Kidney epithelial cell (primary cell): Measurements from ENCODE around the gene PHF14. TPM values are rescaled to one million over a fixed set of nuclear protein-coding genes. Genes with fewer than 3 reads are reported as not detected.

Experiments
- DNase-seq: peaks from one replicate; pipeline ENCODE4 v3.0.0-alpha.2; 2010; ENCODE audit warnings: low read depth
- H3K27me3 ChIP-seq: 2 replicates; pipeline ENCODE4 v1.6.0; 2011; ENCODE audit warnings: low read length; ENCODE audit not compliant: control insufficient read depth, insufficient read depth
- H3K36me3 ChIP-seq: 2 replicates; pipeline ENCODE4 v1.5.1; 2011; ENCODE audit warnings: low read length; ENCODE audit not compliant: control insufficient read depth, insufficient read depth
- H3K4me3 ChIP-seq: 2 replicates; pipeline ENCODE4 v1.5.1; 2011; ENCODE audit warnings: low read depth, mild to moderate bottlenecking, control low read depth, low read length
- CTCF ChIP-seq: IDR thresholded peaks from 2 replicates; pipeline ENCODE4 v1.5.1; 2011; ENCODE audit warnings: mild to moderate bottlenecking, moderate library complexity, low read length, control low read depth, inconsistent platforms; ENCODE audit not compliant: insufficient read depth, poor library complexity, severe bottlenecking
- total RNA-seq: library from RNA; depleted of rRNA; stranded (reverse); fragments of >200 nt; gene quantifications from 2 replicates; pipeline ENCODE4 v1.2.3, GENCODE V29; 2015

The PHF14 gene
- total RNA-seq, 1 donor from 2014 or later, result 40.4 TPM

DNA sequence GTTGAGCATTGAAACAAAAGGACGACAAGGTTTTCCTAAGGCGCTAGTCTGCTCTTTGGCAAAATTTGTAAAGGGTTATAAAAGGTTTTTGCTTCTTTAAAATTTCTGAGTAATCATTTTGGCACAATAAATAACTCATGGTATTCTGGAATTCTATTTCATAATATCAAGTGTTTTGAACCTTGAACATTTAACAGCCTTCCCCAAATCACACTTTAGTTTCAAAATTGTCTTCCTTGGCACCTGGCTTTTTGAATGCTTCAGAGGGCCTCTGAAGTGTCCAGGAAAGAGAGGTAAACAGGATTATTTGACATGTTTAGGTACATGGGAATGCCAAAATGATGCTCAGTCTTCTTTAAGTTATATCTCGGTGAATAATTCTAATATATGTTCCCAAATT is 220.8 kb downstream of the PHF14 start:
- no peak for TF ChIP-seq CTCF
- no peak overlapping the region for H3K4me3 ChIP-seq

DNA sequence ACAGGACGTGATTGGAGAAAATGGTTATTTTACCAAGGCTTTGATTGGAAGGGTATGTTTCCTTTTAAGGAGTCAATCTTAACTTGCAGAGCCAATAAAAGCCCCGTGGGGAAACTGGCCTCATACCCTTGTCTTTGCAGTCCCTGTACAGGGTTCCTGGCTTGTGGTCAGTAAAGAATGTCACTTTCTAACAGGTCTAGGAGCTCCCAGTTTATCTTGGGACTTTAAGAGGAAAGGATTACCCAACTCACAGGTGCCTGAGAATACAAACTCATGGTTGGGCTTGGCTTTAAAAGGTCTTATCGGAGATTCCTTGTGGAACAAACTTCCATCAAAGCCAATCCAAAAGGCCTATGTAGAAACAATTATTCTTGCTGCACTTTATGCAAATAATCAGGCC is 221.8 kb downstream of the PHF14 start:
- H3K4me3 ChIP-seq, result no peak overlapping the region
- H3K27me3 ChIP-seq, result no peaks in the 10 kb centered on the region
- DNase-seq, result no peak
- no peaks in the 10 kb centered on the region for H3K36me3 ChIP-seq
- TF ChIP-seq CTCF, result no peak

More for the DNA sequence above, 220.8 kb downstream of the PHF14 start:
- H3K36me3 ChIP-seq, result no peaks in the 10 kb centered on the region
- no peak for DNase-seq
- H3K27me3 ChIP-seq, result no peaks in the 10 kb centered on the region

- DNase-seq, result no peak
- TF ChIP-seq CTCF, result no peak
- no peak overlapping the region for H3K4me3 ChIP-seq
- no peaks in the 10 kb centered on the region for H3K36me3 ChIP-seq
- H3K27me3 ChIP-seq, result no peaks in the 10 kb centered on the region
These were observed 222.5 kb downstream of the PHF14 start for GRCh38 chr7:11196143-11196542.

DNA sequence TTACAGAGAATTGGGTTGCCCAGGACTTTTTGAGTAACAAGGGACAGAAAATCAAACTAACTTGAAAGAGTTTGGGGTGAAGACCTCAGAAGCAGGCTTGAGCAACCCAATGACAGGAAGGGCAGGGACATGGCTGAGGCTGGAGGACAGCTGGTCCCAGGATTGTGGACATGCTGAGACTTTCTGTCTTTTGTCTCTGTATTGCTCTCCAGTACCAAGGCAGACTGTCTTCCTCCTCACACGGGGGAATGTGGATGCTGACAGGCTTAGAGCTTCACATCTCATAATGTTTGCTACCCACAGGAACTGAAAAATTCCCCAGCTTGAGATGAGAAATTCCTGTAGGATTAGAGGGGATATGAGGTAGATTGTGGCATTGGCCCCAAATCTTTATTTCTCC is 229.6 kb downstream of the PHF14 start:
- no peak for TF ChIP-seq CTCF
- no peak overlapping the region for H3K4me3 ChIP-seq
- no peak for DNase-seq

GRCh38 chr7:11203683-11204082 is 230.0 kb downstream of the PHF14 start:
- Histone ChIP-seq H3K4me3 (no peak overlapping the region), H3K36me3 (no peaks in the 10 kb centered on the region), H3K27me3 (no peaks in the 10 kb centered on the region)
- DNase-seq, result no peak
- TF ChIP-seq CTCF, result no peak

More for the DNA sequence above, 229.6 kb downstream of the PHF14 start:
- no peaks in the 10 kb centered on the region for H3K36me3 ChIP-seq
- H3K27me3 ChIP-seq, result no peaks in the 10 kb centered on the region

GRCh38 chr7:11206177-11206899 is 232.7 kb downstream of the PHF14 start:
- no peak for TF ChIP-seq CTCF

More at GRCh38 chr7:11206177-11206899, 232.7 kb downstream of the PHF14 start:
- H3K4me3 ChIP-seq, result no peak overlapping the region
- no peak for DNase-seq
- H3K27me3 ChIP-seq, result no peaks in the 10 kb centered on the region
- H3K36me3 ChIP-seq, result no peaks in the 10 kb centered on the region
